ENCODE measurements around the gene PSG7. TPM values are rescaled to one million over a fixed set of nuclear protein-coding genes. Genes with fewer than 3 reads are reported as not detected.
"Not testable (repeated sequence)": the region's sequence is repeated elsewhere in the genome, so short reads cannot be mapped to it uniquely, and the experiment has no call there.

PSG7 gene
- total RNA-seq, 1 experiment from 2014 or later, result not detected

DNA sequence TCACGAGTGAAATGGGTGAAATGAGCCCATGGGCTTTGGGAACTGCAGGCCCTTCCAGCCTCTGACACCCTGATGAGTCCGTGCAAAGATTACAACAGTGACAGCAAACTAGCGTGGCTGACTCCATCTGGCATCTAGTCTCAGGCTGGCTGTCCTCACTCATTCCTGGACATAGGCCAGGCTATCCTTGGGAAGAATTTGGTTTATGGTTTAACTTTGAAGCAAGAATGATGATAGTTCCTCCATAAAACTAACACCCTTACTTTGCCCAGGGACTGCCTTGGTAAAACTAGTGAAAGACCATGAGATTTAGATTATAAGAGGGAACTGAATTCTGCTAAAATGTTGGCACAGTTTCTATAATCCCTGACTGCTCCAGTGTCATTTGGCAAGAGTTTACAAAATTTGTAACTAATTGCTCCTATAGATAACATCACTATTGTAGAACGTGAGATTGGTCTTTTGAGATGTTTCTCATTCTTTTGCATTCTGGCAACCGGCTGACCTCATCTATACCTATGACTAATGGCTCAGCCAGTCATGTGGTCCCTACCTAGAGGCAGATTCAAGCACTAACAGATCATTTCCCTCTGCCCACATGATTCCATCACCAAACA, 4.4 kb downstream of the PSG7 start:
- not testable (repeated sequence) for DNase-seq; H4K5ac ChIP-seq (ENCODE audit: insufficient read length, low read depth, low read length); H3K56ac ChIP-seq (ENCODE audit: insufficient read length, low read depth, low read length); H4K20me1 ChIP-seq (ENCODE audit: control insufficient read depth, insufficient read depth, insufficient read length); H2BK5ac ChIP-seq (ENCODE audit: insufficient read length, low read length); H3K27me3 ChIP-seq (ENCODE audit: insufficient read depth, low read length); H3K79me1 ChIP-seq (ENCODE audit: insufficient read depth, low read depth, low read length, poor library complexity, severe bottlenecking); H3K4me1 Mint-ChIP-seq; H2BK15ac ChIP-seq (ENCODE audit: low read depth, low read length); H4K8ac ChIP-seq (replicated peaks; ENCODE audit: insufficient read length, low read depth, low read length); H3K27me3 Mint-ChIP-seq (ENCODE audit: low read depth); H3K27ac ChIP-seq (ENCODE audit: insufficient read length, low read depth, low read length); H2BK120ac ChIP-seq (ENCODE audit: low read depth, low read length, poor library complexity, severe bottlenecking); H3K4me2 ChIP-seq (ENCODE audit: insufficient read depth, insufficient read length, low read length); H3K4me3 Mint-ChIP-seq; H4K91ac ChIP-seq (ENCODE audit: insufficient read length, low read depth, low read length); H3K4me1 ChIP-seq (ENCODE audit: insufficient read depth, low read length); H3K27ac Mint-ChIP-seq; H3T11ph ChIP-seq (ENCODE audit: low read length); H3K14ac ChIP-seq (ENCODE audit: insufficient read depth, low read length); H2AFZ ChIP-seq (ENCODE audit: low read length); H3K18ac ChIP-seq (ENCODE audit: insufficient read length, low read depth, low read length); H3K23ac ChIP-seq (ENCODE audit: insufficient read length, low read depth, low read length); H2BK20ac ChIP-seq (ENCODE audit: low read depth, low read length, poor library complexity, severe bottlenecking); H3K4ac ChIP-seq (ENCODE audit: low read depth, low read length); H3K9ac ChIP-seq (ENCODE audit: extremely low read depth, insufficient read length, low read length); H3K79me2 ChIP-seq (ENCODE audit: insufficient read depth, low read length); H2BK12ac ChIP-seq (ENCODE audit: insufficient read length, low read depth, low read length); H2AK5ac ChIP-seq (ENCODE audit: insufficient read length, low read length); H3K23me2 ChIP-seq (ENCODE audit: insufficient read length, low read depth, low read length, poor library complexity, severe bottlenecking)
- Mint-ChIP-seq H3K9me3 (peaks cover 96% of the 10 kb centered on the region in 2 experiments), H3K36me3 (ENCODE audit: insufficient read depth in 1 of 3, low read depth in 3 of 3) (peaks cover 20 to 27% (median 21%) of the 10 kb centered on the region in 3 experiments)
- H3K9me3 ChIP-seq (ENCODE audit: control insufficient read depth, low read depth, low read length), result peaks cover 70% of the 10 kb centered on the region
- no CpG with 5 or more reads among the region's 5 CpGs for WGBS (ENCODE audit: extremely low coverage, insufficient read length, low lambda C conversion rate)

Data from H9 (cell line).